ENCODE results near the gene FIG4. TPM values are rescaled to one million over a fixed set of nuclear protein-coding genes. Genes with fewer than 3 reads are reported as not detected.

The FIG4 gene
- polyA plus RNA-seq, 1 donor (not counting 4 experiments of a cell fraction or from before 2014, with no cell fraction given), result 12.8 TPM

DNA sequence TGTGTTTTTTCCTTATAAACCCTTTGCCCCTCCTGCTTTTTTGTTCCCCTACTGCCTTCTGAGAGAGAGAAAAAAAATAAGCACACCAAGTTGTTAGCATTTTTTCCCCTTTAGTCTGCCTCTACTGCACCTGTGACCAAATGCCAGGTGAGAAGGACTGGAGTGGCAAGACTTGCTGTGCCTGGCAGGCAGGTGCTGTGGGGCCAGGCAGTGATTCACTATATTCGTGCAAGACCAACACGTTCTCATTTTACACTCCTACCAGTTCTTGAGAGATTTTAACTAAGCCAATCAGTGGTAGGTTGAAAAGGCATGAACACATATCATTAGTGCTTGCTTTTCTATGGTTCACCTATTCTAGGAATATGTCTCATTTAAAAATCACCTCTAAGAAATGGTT is 109.7 kb downstream of the FIG4 start:
- dilution Hi-C loops (cut with MboI; ENCODE audit: extremely low pct_ligation_motif_present, low sequenced_read_pairs), result no loop called here
- DNase-seq (ENCODE audit: low read depth, low spot score) (no peak), FAIRE-seq (no peak)
- no peaks in the 10 kb centered on the region for H3K79me2 ChIP-seq (ENCODE audit: control insufficient read depth, insufficient read depth, low read length)
- H2AFZ ChIP-seq (ENCODE audit: control insufficient read depth, low read length), result no peak overlapping the region
- H3K27me3 ChIP-seq (ENCODE audit: control insufficient read depth, extremely low read depth, insufficient read depth, low read length), result no peaks in the 10 kb centered on the region
- no peaks in the 10 kb centered on the region for H3K9me1 ChIP-seq (ENCODE audit: control insufficient read depth, extremely low read depth, insufficient read depth, low read length)
- no peak overlapping the region for H3K4me2 ChIP-seq (ENCODE audit: control insufficient read depth, extremely low read depth, insufficient read depth, low read depth, low read length)
- H3K4me1 ChIP-seq (ENCODE audit: control insufficient read depth, extremely low read depth, insufficient read depth, low read length), result peaks cover 6% of the 10 kb centered on the region
- H3K27ac ChIP-seq (ENCODE audit: control insufficient read depth, insufficient read depth, low read length), result no peak overlapping the region
- no peak overlapping the region for H3K9ac ChIP-seq (ENCODE audit: control insufficient read depth, extremely low read depth, insufficient read depth, low read length)
- no peaks in the 10 kb centered on the region for H3K9me3 ChIP-seq (ENCODE audit: control insufficient read depth, low read depth, low read length)
- TF ChIP-seq, protein P1, sequence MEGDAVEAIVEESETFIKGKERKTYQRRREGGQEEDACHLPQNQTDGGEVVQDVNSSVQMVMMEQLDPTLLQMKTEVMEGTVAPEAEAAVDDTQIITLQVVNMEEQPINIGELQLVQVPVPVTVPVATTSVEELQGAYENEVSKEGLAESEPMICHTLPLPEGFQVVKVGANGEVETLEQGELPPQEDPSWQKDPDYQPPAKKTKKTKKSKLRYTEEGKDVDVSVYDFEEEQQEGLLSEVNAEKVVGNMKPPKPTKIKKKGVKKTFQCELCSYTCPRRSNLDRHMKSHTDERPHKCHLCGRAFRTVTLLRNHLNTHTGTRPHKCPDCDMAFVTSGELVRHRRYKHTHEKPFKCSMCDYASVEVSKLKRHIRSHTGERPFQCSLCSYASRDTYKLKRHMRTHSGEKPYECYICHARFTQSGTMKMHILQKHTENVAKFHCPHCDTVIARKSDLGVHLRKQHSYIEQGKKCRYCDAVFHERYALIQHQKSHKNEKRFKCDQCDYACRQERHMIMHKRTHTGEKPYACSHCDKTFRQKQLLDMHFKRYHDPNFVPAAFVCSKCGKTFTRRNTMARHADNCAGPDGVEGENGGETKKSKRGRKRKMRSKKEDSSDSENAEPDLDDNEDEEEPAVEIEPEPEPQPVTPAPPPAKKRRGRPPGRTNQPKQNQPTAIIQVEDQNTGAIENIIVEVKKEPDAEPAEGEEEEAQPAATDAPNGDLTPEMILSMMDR (optimal IDR thresholded peaks at IDR 0.05 in 1 of 3, IDR thresholded peaks at IDR 0.05 in 1 of 3, conservative IDR thresholded peaks at IDR 0.05 in 1 of 3; ENCODE audit: extremely low read depth in 1 of 3, insufficient read depth in 2 of 3, low read length in 3 of 3), result no peak
- TF ChIP-seq EZH2 (IDR thresholded peaks at IDR 0.05; ENCODE audit: low read length), result no peak
- H3K36me3 ChIP-seq (ENCODE audit: control insufficient read depth in 2 of 2, extremely low read depth in 1 of 2, insufficient read depth in 2 of 2, low read length in 2 of 2), result no peaks in the 10 kb centered on the region
- no peak overlapping the region for H3K4me3 ChIP-seq (ENCODE audit: control insufficient read depth in 2 of 3, extremely low read depth in 1 of 3, insufficient read depth in 2 of 3, low read depth in 1 of 3, low read length in 3 of 3)
- no peaks in the 10 kb centered on the region for H4K20me1 ChIP-seq (ENCODE audit: control insufficient read depth, extremely low read depth, insufficient read depth, low read length)

DNA sequence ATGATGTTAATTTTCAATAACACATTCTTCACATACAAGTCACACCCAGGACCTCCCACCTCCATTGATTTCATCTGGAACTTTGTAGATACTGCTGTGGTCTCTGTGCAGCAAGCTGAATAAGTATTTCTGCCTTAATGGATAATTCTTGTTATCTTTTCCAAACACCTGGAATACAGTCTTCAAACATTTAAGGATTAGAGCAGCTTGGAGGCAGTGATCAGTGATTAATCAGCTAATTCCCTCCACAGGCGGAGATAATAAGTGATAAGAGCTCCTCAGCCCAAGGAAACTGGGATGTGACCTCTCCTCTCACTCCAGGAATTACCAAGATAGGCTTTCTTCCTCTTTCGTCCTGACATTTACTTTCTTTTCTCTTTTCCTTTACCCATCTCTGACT is 110.7 kb downstream of the FIG4 start:
- Histone ChIP-seq H2AFZ (ENCODE audit: control insufficient read depth, low read length) (no peak overlapping the region), H3K36me3 (ENCODE audit: control insufficient read depth in 2 of 2, extremely low read depth in 1 of 2, insufficient read depth in 2 of 2, low read length in 2 of 2) (no peaks in the 10 kb centered on the region), H3K27me3 (ENCODE audit: control insufficient read depth, extremely low read depth, insufficient read depth, low read length) (no peaks in the 10 kb centered on the region), H3K4me2 (ENCODE audit: control insufficient read depth, extremely low read depth, insufficient read depth, low read depth, low read length) (no peak overlapping the region), H4K20me1 (ENCODE audit: control insufficient read depth, extremely low read depth, insufficient read depth, low read length) (no peaks in the 10 kb centered on the region), H3K9me1 (ENCODE audit: control insufficient read depth, extremely low read depth, insufficient read depth, low read length) (no peaks in the 10 kb centered on the region), H3K79me2 (ENCODE audit: control insufficient read depth, insufficient read depth, low read length) (no peaks in the 10 kb centered on the region), H3K27ac (ENCODE audit: control insufficient read depth, insufficient read depth, low read length) (no peak overlapping the region), H3K9me3 (ENCODE audit: control insufficient read depth, low read depth, low read length) (no peaks in the 10 kb centered on the region), H3K4me1 (ENCODE audit: control insufficient read depth, extremely low read depth, insufficient read depth, low read length) (peaks cover 6% of the 10 kb centered on the region), H3K9ac (ENCODE audit: control insufficient read depth, extremely low read depth, insufficient read depth, low read length) (no peak overlapping the region), H3K4me3 (ENCODE audit: control insufficient read depth in 2 of 3, extremely low read depth in 1 of 3, insufficient read depth in 2 of 3, low read depth in 1 of 3, low read length in 3 of 3) (no peak overlapping the region)
- TF ChIP-seq EZH2 (IDR thresholded peaks at IDR 0.05; ENCODE audit: low read length), result no peak
- TF ChIP-seq, protein P1 (optimal IDR thresholded peaks at IDR 0.05 in 1 of 3, IDR thresholded peaks at IDR 0.05 in 1 of 3, conservative IDR thresholded peaks at IDR 0.05 in 1 of 3; ENCODE audit: extremely low read depth in 1 of 3, insufficient read depth in 2 of 3, low read length in 3 of 3), result no peak
- FAIRE-seq (no peak), DNase-seq (ENCODE audit: low read depth, low spot score) (no peak)
- dilution Hi-C loops (cut with MboI; ENCODE audit: extremely low pct_ligation_motif_present, low sequenced_read_pairs), result no loop called here
